Diencephalon (tissue), 1 donor: Measurements from ENCODE around the gene HS3ST4. TPM values are rescaled to one million over a fixed set of nuclear protein-coding genes. Genes with fewer than 3 reads are reported as not detected.

ENCODE experiments used
- small RNA-seq: library from RNA; depleted of rRNA; stranded (forward); fragments of <200 nt; gene quantifications from one replicate; pipeline ENCODE3, GENCODE V24; 2014
- total RNA-seq: library from RNA; depleted of rRNA; stranded (reverse); fragments of >200 nt; gene quantifications from one replicate; pipeline ENCODE4 v1.2.3, GENCODE V29; 2014

The HS3ST4 gene
- 8.3 TPM for total RNA-seq

DNA sequence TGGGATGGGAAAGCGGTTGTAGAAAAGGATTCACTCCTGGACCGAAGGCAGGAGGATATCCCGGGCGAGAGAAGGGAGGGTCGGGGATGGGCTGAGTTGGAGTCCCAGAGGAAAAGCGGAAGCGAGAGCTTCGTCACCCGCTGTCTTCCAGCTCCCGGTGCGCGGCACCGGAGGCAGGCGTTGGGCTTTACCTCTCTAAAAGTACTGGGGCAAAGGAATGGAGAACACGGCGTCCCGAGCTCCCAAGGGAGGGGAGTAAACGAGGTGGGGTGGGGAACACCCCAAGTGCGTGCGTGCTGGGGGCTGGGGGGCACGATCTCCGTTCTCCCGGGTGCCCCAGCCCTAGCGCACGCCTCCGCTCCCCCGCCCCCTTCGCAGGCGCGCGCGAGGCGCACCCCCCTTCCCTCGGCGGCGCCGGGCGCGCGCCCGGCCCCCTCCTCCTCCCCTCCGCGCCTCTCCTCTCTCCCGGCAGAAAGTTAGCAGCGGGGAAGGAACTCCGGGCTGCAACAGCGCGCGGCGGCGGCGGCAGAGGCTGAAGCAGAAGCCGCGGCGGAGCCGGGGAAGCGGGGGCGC, at the start of gene HS3ST4:
TSS of gene HS3ST4 (plus strand) at position 441 of the 573 bp plus-strand sequence.

Small RNA genes lying within 50 kb of the gene (small RNA-seq; reads per million reads assigned to genes)
- gene HMGN2P3 = not detected
- gene MIR548W = not detected
- not detected for gene RNA5SP405
